ENCODE results near the gene EIF4G1. TPM values are rescaled to one million over a fixed set of nuclear protein-coding genes. Genes with fewer than 3 reads are reported as not detected.

The EIF4G1 gene
- total and polyA plus RNA-seq, 10 of the 15 experiments (the other 5 are each of a cell fraction or from before 2014, with no cell fraction given), result 5.7 to 462 (median 237) TPM

DNA sequence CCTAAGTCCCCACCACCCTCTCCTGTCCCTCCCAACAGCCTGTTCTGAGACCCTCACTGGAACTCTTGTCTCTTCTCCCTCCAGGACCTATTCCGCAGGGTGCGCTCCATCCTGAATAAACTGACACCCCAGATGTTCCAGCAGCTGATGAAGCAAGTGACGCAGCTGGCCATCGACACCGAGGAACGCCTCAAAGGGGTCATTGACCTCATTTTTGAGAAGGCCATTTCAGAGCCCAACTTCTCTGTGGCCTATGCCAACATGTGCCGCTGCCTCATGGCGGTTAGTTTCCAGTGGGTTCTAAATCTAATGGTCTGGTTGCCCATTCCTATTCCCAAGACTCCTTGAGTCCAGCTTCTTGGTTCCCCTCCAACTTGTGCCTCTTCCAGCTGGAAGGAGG is 9.3 kb downstream of the EIF4G1 start:
- no peak for TF ChIP-seq TCF3 (IDR thresholded peaks at IDR 0.05; ENCODE audit: borderline replicate concordance, insufficient read depth, low read depth, low read length)
- TF ChIP-seq SREBF1 (IDR thresholded peaks at IDR 0.05; ENCODE audit: low read length), result no peak
- POLR2A ChIA-PET, result no interaction called here
- no peaks in the 10 kb centered on the region for H3K27me3 ChIP-seq (replicated peaks in 1 of 2; ENCODE audit: control insufficient read depth in 2 of 2, insufficient read depth in 2 of 2, low read length in 1 of 2)
- intact Hi-C loops (cut with micrococcal nuclease; ENCODE audit: unreplicated experiment) (no loop called here), in situ Hi-C loops (cut with MboI) (no loop called here)
- no peaks in the 10 kb centered on the region; the same call in none of the 2 replicates for H4K20me1 ChIP-seq (ENCODE audit: control insufficient read depth, insufficient read depth)
- BruUV-seq (replicated peaks), result no TSS peak
- no peak overlapping the region for H3K9ac ChIP-seq (ENCODE audit: control insufficient read depth, insufficient read depth, low read length)
- H3K9me3 ChIP-seq (replicated peaks; ENCODE audit: control insufficient read depth, insufficient read depth, low read length), result no peaks in the 10 kb centered on the region
- H3K4me3 ChIP-seq, result no peak overlapping the region
- RAD21 ChIA-PET (ENCODE audit: unreplicated experiment), result no interaction called here
- CTCF ChIA-PET, result no interaction called here
- H3K36me3 ChIP-seq (ENCODE audit: control insufficient read depth in 2 of 2, insufficient read depth in 2 of 2, low read length in 1 of 2), result peaks cover 71 to 78% of the 10 kb centered on the region in 2 experiments
- no peak for FAIRE-seq
- H3K79me2 ChIP-seq (ENCODE audit: control insufficient read depth, insufficient read depth, low read length), result peaks cover 18% of the 10 kb centered on the region
- 98% methylated on average over 8 of the region's 8 CpGs for WGBS (ENCODE audit: insufficient coverage, insufficient replicate concordance, low lambda C conversion rate, missing lambda C conversion rate)
- H3K4me1 ChIP-seq (ENCODE audit: control insufficient read depth, insufficient read depth, low read length), result no peaks in the 10 kb centered on the region; the same call in 1 of the 2 replicates
- SMC1A ChIA-PET (ENCODE audit: uncharacterized antibody, unreplicated experiment), result interaction anchor here (0.6 kb wide), 1 partner anchor 229 kb away, joined by 3 read pairs; no protein-coding TSS in a partner anchor
- H2AFZ ChIP-seq (ENCODE audit: control insufficient read depth, low read depth, low read length), result no peak overlapping the region
- H3K27ac ChIP-seq (ENCODE audit: control insufficient read depth, insufficient read depth), result no peak overlapping the region
- no peak for ATAC-seq
- no peak overlapping the region for H3K4me2 ChIP-seq (ENCODE audit: control insufficient read depth, insufficient read depth)
- no peak for DNase-seq (ENCODE audit: low read depth, low spot score)

- H3K4me3 ChIP-seq, result no peak overlapping the region
- no peak for FAIRE-seq
- POLR2A ChIA-PET, result interaction anchor here (0.7 kb wide), 1 partner anchor 138 kb away, joined by 3 read pairs; no protein-coding TSS in a partner anchor
Observed at GRCh38 chr3:184325269-184325668, 10.9 kb downstream of the EIF4G1 start.

More at GRCh38 chr3:184325269-184325668, 10.9 kb downstream of the EIF4G1 start:
- Histone ChIP-seq H3K79me2 (ENCODE audit: control insufficient read depth, insufficient read depth, low read length) (peaks cover 5% of the 10 kb centered on the region), H4K20me1 (ENCODE audit: control insufficient read depth, insufficient read depth) (no peaks in the 10 kb centered on the region; the same call in none of the 2 replicates), H3K27ac (ENCODE audit: control insufficient read depth, insufficient read depth) (no peak overlapping the region), H3K4me2 (ENCODE audit: control insufficient read depth, insufficient read depth) (no peak overlapping the region), H3K9me3 (replicated peaks; ENCODE audit: control insufficient read depth, insufficient read depth, low read length) (no peaks in the 10 kb centered on the region), H3K4me1 (ENCODE audit: control insufficient read depth, insufficient read depth, low read length) (no peaks in the 10 kb centered on the region; the same call in 1 of the 2 replicates), H3K27me3 (replicated peaks in 1 of 2; ENCODE audit: control insufficient read depth in 2 of 2, insufficient read depth in 2 of 2, low read length in 1 of 2) (no peaks in the 10 kb centered on the region), H3K36me3 (ENCODE audit: control insufficient read depth in 2 of 2, insufficient read depth in 2 of 2, low read length in 1 of 2) (peaks cover 66 to 79% of the 10 kb centered on the region in 2 experiments), H2AFZ (ENCODE audit: control insufficient read depth, low read depth, low read length) (no peak overlapping the region), H3K9ac (ENCODE audit: control insufficient read depth, insufficient read depth, low read length) (no peak overlapping the region)
- WGBS (ENCODE audit: insufficient coverage, insufficient replicate concordance, low lambda C conversion rate, missing lambda C conversion rate), result 98% methylated on average over 12 of the region's 13 CpGs
- no peak for DNase-seq (ENCODE audit: low read depth, low spot score)
- intact Hi-C loops (cut with micrococcal nuclease; ENCODE audit: unreplicated experiment), result no loop called here
- TF ChIP-seq SKIL (IDR thresholded peaks at IDR 0.05; ENCODE audit: low read depth, poor library complexity, severe bottlenecking), result no peak
- TF ChIP-seq POLR2AphosphoS5 (IDR thresholded peaks at IDR 0.05; ENCODE audit: low read length), result peak; percentile 15; the same call in 1 of the 2 replicates
- no peak for TF ChIP-seq SMAD1 (IDR thresholded peaks at IDR 0.05; ENCODE audit: low read depth, partially characterized antibody)
- TF ChIP-seq, protein P1, sequence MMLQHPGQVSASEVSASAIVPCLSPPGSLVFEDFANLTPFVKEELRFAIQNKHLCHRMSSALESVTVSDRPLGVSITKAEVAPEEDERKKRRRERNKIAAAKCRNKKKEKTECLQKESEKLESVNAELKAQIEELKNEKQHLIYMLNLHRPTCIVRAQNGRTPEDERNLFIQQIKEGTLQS (IDR thresholded peaks at IDR 0.05; ENCODE audit: borderline replicate concordance, extremely low read depth, low read depth, low read length), result no peak
- ChIA-PET SMC1A (ENCODE audit: uncharacterized antibody, unreplicated experiment) (no interaction called here), RAD21 (ENCODE audit: unreplicated experiment) (no interaction called here), CTCF (interaction anchor here (1.8 kb wide), 1 partner anchor 29 kb away, joined by 6 read pairs; no protein-coding TSS in a partner anchor)
- ATAC-seq, result no peak
- BruUV-seq (replicated peaks), result TSS peak; percentile 3
- in situ Hi-C loops (cut with MboI), result no loop called here
